ENCODE data around the gene SLX9. TPM values are rescaled to one million over a fixed set of nuclear protein-coding genes. Genes with fewer than 3 reads are reported as not detected.
A peak's percentile ranks its signal among the peaks of the same experiment; 100 is the strongest.
"Not testable (repeated sequence)": the region's sequence is repeated elsewhere in the genome, so short reads cannot be mapped to it uniquely, and the experiment has no call there.

Gene SLX9
- total and polyA plus RNA-seq, 3 experiments from 2014 or later, result 14.3 to 71.1 (median 68.1) TPM

GRCh38 chr21:44909719-44910118, 30.1 kb upstream of the SLX9 start:
- Histone ChIP-seq H3K9me3 (ENCODE audit: low read length) (no peaks in the 10 kb centered on the region), H3K4me3 (ENCODE audit: low read length) (no peak overlapping the region), H3K27me3 (ENCODE audit: insufficient read depth, low read length, poor library complexity, severe bottlenecking) (no peaks in the 10 kb centered on the region), H3K36me3 (ENCODE audit: insufficient read depth, low read length) (peaks cover 29% of the 10 kb centered on the region), H3K27ac (ENCODE audit: low read depth, low read length) (no peak overlapping the region), H3K4me1 (ENCODE audit: insufficient read depth, low read length) (peaks cover 83% of the 10 kb centered on the region)
- Mint-ChIP-seq H3K9me3 (no peaks in the 10 kb centered on the region), H3K36me3 (peaks cover 5 to 42% (median 11%) of the 10 kb centered on the region in 3 donors), H3K4me1 (peaks cover 43 to 67% (median 51%) of the 10 kb centered on the region in 3 donors), H3K4me3 (peak overlapping the region in 1 of 7 donors; percentile 26), H3K27ac (peak overlapping the region in 6 of 8 donors; percentile 56 to 87 (median 68)), H3K27me3 (no peaks in the 10 kb centered on the region)
- peak in 1 of 5 donors; percentile 39 for DNase-seq
- ChIA-PET POLR2A (interaction anchor here (0.6 to 2.3 kb wide), 3 partner anchors 10 to 92 kb away, joined by 4 to 11 read pairs (median 10); partner anchors contain the start of gene ITGB2), CTCF (interaction anchor here (5.8 to 12.5 kb wide), 2 partner anchors 15 to 21 kb away, joined by 57 to 219 read pairs; no protein-coding TSS in a partner anchor)

- H3K36me3 ChIP-seq (ENCODE audit: insufficient read depth, low read length), result peaks cover 26% of the 10 kb centered on the region
- H3K27ac ChIP-seq (ENCODE audit: low read depth, low read length), result no peak overlapping the region
- Mint-ChIP-seq H3K27me3 (no peaks in the 10 kb centered on the region), H3K4me1 (peaks cover 50 to 69% (median 57%) of the 10 kb centered on the region in 3 donors), H3K27ac (peak overlapping the region in 6 of 8 donors; percentile 39 to 94 (median 88)), H3K4me3 (peak overlapping the region in 5 of 7 donors; percentile 3 to 89 (median 77)), H3K9me3 (no peaks in the 10 kb centered on the region), H3K36me3 (peaks cover 3 to 36% (median 11%) of the 10 kb centered on the region in 3 donors)
- DNase-seq, result no peak
- POLR2A ChIA-PET, result interaction anchor here (1.2 to 5.4 kb wide), 4 partner anchors 10 to 21 kb away, joined by 4 to 72 read pairs (median 10); partner anchors contain the start of gene ITGB2
- peak overlapping the region; percentile 47 for H3K4me3 ChIP-seq (ENCODE audit: low read length)
- peaks cover 90% of the 10 kb centered on the region for H3K4me1 ChIP-seq (ENCODE audit: insufficient read depth, low read length)
- no peaks in the 10 kb centered on the region for H3K9me3 ChIP-seq (ENCODE audit: low read length)
- CTCF ChIA-PET, result interaction anchor here (0.9 to 12.5 kb wide), 4 partner anchors 15 to 218 kb away, joined by 3 to 219 read pairs (median 30); no protein-coding TSS in a partner anchor
- no peaks in the 10 kb centered on the region for H3K27me3 ChIP-seq (ENCODE audit: insufficient read depth, low read length, poor library complexity, severe bottlenecking)
Observed at GRCh38 chr21:44910229-44911067, 29.4 kb upstream of the SLX9 start.

- ChIA-PET POLR2A (interaction anchor here (1.0 to 5.4 kb wide), 5 partner anchors 9 to 37 kb away, joined by 4 to 72 read pairs (median 10); partner anchors contain the start of genes ITGB2 and PTTG1IP), CTCF (interaction anchor here (0.9 to 12.5 kb wide), 6 partner anchors 8 to 218 kb away, joined by 3 to 219 read pairs (median 3); partner anchors contain the start of gene ITGB2)
- no peaks in the 10 kb centered on the region for H3K27me3 ChIP-seq (ENCODE audit: insufficient read depth, low read length, poor library complexity, severe bottlenecking)
- Mint-ChIP-seq H3K4me1 (peaks cover 56 to 74% (median 62%) of the 10 kb centered on the region in 3 donors), H3K27me3 (no peaks in the 10 kb centered on the region), H3K27ac (peak overlapping the region; percentile 82 to 99 (median 93)), H3K4me3 (peak overlapping the region; percentile 56 to 89 (median 78)), H3K9me3 (no peaks in the 10 kb centered on the region), H3K36me3 (peaks cover 3 to 33% (median 11%) of the 10 kb centered on the region in 3 donors)
- H3K36me3 ChIP-seq (ENCODE audit: insufficient read depth, low read length), result peaks cover 26% of the 10 kb centered on the region
- H3K4me3 ChIP-seq (ENCODE audit: low read length), result peak overlapping the region; percentile 47
- no peaks in the 10 kb centered on the region for H3K9me3 ChIP-seq (ENCODE audit: low read length)
- peak overlapping the region; percentile 53 for H3K27ac ChIP-seq (ENCODE audit: low read depth, low read length)
- peaks cover 94% of the 10 kb centered on the region for H3K4me1 ChIP-seq (ENCODE audit: insufficient read depth, low read length)
- DNase-seq, result no peak
Observed at GRCh38 chr21:44911068-44911383, 28.8 kb upstream of the SLX9 start.

- Mint-ChIP-seq H3K36me3 (peaks cover 3 to 28% (median 11%) of the 10 kb centered on the region in 3 donors), H3K27me3 (no peaks in the 10 kb centered on the region), H3K27ac (peak overlapping the region; percentile 82 to 99 (median 93)), H3K4me1 (peaks cover 57 to 77% (median 65%) of the 10 kb centered on the region in 3 donors), H3K4me3 (peak overlapping the region; percentile 56 to 89 (median 78)), H3K9me3 (no peaks in the 10 kb centered on the region)
- H3K4me3 ChIP-seq (ENCODE audit: low read length), result peak overlapping the region; percentile 47
- peak overlapping the region; percentile 53 for H3K27ac ChIP-seq (ENCODE audit: low read depth, low read length)
- DNase-seq, result peak; percentile 44 to 82 (median 75)
- no peaks in the 10 kb centered on the region for H3K9me3 ChIP-seq (ENCODE audit: low read length)
- POLR2A ChIA-PET, result interaction anchor here (1.0 to 5.4 kb wide), 6 partner anchors 8 to 38 kb away, joined by 4 to 72 read pairs (median 8); partner anchors contain the start of genes ITGB2 and PTTG1IP
- CTCF ChIA-PET, result interaction anchor here (0.7 to 12.5 kb wide), 8 partner anchors 8 to 401 kb away, joined by 3 to 219 read pairs (median 3); partner anchors contain the start of genes ITGB2 and PTTG1IP
- no peaks in the 10 kb centered on the region for H3K27me3 ChIP-seq (ENCODE audit: insufficient read depth, low read length, poor library complexity, severe bottlenecking)
- peaks cover 21% of the 10 kb centered on the region for H3K36me3 ChIP-seq (ENCODE audit: insufficient read depth, low read length)
- H3K4me1 ChIP-seq (ENCODE audit: insufficient read depth, low read length), result peaks cover 95% of the 10 kb centered on the region
Observed at GRCh38 chr21:44911384-44912157, 28.3 kb upstream of the SLX9 start.

GRCh38 chr21:44912158-44912473, 27.7 kb upstream of the SLX9 start:
- no peak for DNase-seq
- peaks cover 63 to 81% (median 69%) of the 10 kb centered on the region in 3 donors for H3K4me1 Mint-ChIP-seq
- peak overlapping the region; percentile 47 for H3K4me3 ChIP-seq (ENCODE audit: low read length)
- POLR2A ChIA-PET, result interaction anchor here (1.0 to 5.4 kb wide), 2 partner anchors 15 to 20 kb away, joined by 4 to 72 read pairs; no protein-coding TSS in a partner anchor
- peaks cover 15% of the 10 kb centered on the region for H3K36me3 ChIP-seq (ENCODE audit: insufficient read depth, low read length)
- peak overlapping the region; percentile 82 to 99 (median 93) for H3K27ac Mint-ChIP-seq
- peaks cover 3 to 31% (median 13%) of the 10 kb centered on the region in 3 donors for H3K36me3 Mint-ChIP-seq
- H3K9me3 ChIP-seq (ENCODE audit: low read length), result no peaks in the 10 kb centered on the region
- CTCF ChIA-PET, result interaction anchor here (0.7 to 12.5 kb wide), 5 partner anchors 7 to 402 kb away, joined by 3 to 219 read pairs (median 3); partner anchors contain the start of gene PTTG1IP
- peak overlapping the region; percentile 53 for H3K27ac ChIP-seq (ENCODE audit: low read depth, low read length)
- no peaks in the 10 kb centered on the region for H3K27me3 ChIP-seq (ENCODE audit: insufficient read depth, low read length, poor library complexity, severe bottlenecking)
- peaks cover 95% of the 10 kb centered on the region for H3K4me1 ChIP-seq (ENCODE audit: insufficient read depth, low read length)
- H3K9me3 Mint-ChIP-seq, result no peaks in the 10 kb centered on the region
- H3K27me3 Mint-ChIP-seq, result no peaks in the 10 kb centered on the region
- peak overlapping the region; percentile 56 to 89 (median 78) for H3K4me3 Mint-ChIP-seq

GRCh38 chr21:44912506-44913412, 27.1 kb upstream of the SLX9 start:
- H3K4me3 ChIP-seq (ENCODE audit: low read length), result peak overlapping the region; percentile 62
- H3K36me3 Mint-ChIP-seq, result peaks cover 3 to 34% (median 13%) of the 10 kb centered on the region in 3 donors
- not testable (repeated sequence) for H3K27me3 ChIP-seq (ENCODE audit: insufficient read depth, low read length, poor library complexity, severe bottlenecking); H3K9me3 ChIP-seq (ENCODE audit: low read length); H3K27me3 Mint-ChIP-seq; DNase-seq; H3K9me3 Mint-ChIP-seq
- ChIA-PET POLR2A (interaction anchor here (0.5 to 5.4 kb wide), 3 partner anchors 14 to 24 kb away, joined by 3 to 72 read pairs (median 21); no protein-coding TSS in a partner anchor), CTCF (interaction anchor here (1.1 to 12.5 kb wide), 3 partner anchors 18 to 403 kb away, joined by 3 to 219 read pairs (median 57); no protein-coding TSS in a partner anchor)
- H3K4me3 Mint-ChIP-seq, result peak overlapping the region; percentile 56 to 100 (median 89)
- H3K4me1 ChIP-seq (ENCODE audit: insufficient read depth, low read length), result peaks cover 95% of the 10 kb centered on the region
- H3K36me3 ChIP-seq (ENCODE audit: insufficient read depth, low read length), result peaks cover 14% of the 10 kb centered on the region
- H3K4me1 Mint-ChIP-seq, result peaks cover 69 to 88% (median 76%) of the 10 kb centered on the region in 3 donors
- peak overlapping the region; percentile 88 to 99 (median 93) for H3K27ac Mint-ChIP-seq
- H3K27ac ChIP-seq (ENCODE audit: low read depth, low read length), result peak overlapping the region; percentile 53

Data from CD8-positive, alpha-beta memory T cell (primary cell).